GM12872 (cell line): ENCODE results near the gene YOD1.

Experiments
- CTCF ChIP-seq: IDR thresholded peaks from 3 replicates; pipeline ENCODE4 v1.5.1; 2011; ENCODE audit warnings: low read depth, mild to moderate bottlenecking, low read length, moderate library complexity; ENCODE audit not compliant: insufficient read depth

YOD1 gene

GRCh38 chr1:207088161-207088560 lies 37.2 kb upstream of the YOD1 start:
- no peak for TF ChIP-seq CTCF

- no peak for TF ChIP-seq CTCF
Observed at GRCh38 chr1:207085887-207086286, 34.9 kb upstream of the YOD1 start.

DNA sequence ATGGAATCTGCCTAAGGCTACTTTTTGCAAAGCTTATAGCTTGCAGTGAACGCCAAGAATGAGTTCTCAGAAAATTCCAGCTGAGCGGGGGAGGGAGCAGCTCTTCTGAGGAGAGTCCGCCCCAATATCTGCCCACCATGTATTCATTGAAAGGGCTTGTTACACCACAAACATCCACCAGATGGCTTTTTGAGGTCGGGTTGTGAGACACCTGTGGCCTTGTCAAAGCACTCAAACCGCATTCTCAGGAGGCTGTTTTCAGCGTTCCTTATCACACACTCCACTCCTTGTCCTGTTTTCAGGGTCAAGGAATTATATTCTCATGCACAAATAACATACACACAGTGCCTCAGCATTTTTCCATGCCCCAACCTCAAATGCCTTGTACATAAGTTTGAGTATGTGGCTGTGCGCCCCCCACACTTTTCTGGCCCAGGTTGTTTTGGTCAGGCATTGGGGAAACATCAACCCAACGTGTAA lies 33.7 kb upstream of the YOD1 start:
- TF ChIP-seq CTCF, result peak; percentile 73

- TF ChIP-seq CTCF, result no peak
Observed at GRCh38 chr1:207084232-207084631, 33.2 kb upstream of the YOD1 start.

DNA sequence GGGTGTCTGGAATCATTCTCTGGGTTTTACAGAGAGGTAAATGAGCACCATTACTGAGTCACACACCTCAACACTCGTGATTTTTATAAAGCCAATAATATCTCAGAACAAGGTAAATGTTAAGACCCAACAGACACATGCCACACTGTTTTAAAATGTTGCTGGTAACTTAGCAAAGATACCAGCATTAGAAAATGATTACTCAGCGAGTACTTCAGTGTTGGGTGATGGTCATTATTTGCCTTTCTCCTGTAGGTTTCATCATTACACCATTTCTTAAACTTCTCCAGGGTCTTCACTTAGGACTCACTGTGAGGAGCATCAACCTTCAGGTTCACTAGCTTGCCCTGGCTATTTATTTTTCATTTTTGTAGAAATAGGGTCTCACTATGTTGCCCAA lies 30.8 kb upstream of the YOD1 start:
- TF ChIP-seq CTCF, result no peak

DNA sequence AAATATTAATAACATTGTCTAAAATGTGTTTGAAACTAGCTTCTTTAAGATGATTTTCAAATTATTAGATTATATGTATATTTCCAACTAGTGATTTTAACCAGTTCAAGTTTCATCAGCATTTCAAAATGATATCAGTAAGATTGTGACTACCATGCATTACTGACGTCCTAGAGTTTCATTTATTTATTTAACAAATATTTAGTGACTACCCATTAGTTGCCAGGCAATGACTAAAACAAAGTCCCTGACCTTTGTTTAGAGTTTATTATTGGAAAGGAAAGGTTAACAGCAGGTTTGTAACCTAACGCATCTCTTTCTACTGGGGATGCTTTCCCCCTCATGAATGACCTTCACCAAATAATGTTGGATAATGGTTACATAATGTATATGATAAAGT lies 30.1 kb upstream of the YOD1 start:
- no peak for TF ChIP-seq CTCF

GRCh38 chr1:207079706-207080241 lies 28.8 kb upstream of the YOD1 start:
- TF ChIP-seq CTCF, result no peak
